K562 (cell line): Measurements from ENCODE around the gene PAQR6. TPM values are rescaled to one million over a fixed set of nuclear protein-coding genes. Genes with fewer than 3 reads are reported as not detected.

ENCODE experiments used
- ATAC-seq: fragments of 200-7000 bp; cut with Tn5 transposase; 3 replicates; pipeline ENCODE4 v1.9.1; 2020; ENCODE audit warnings: moderate library complexity
- BruUV-seq: library from RNA; stranded (reverse); fragments of 400-500 nt; replicated peaks from 2 replicates; lab custom pipeline; 2021; lab: Mats Ljungman, UMichigan
- CTCF ChIA-PET: fragments of 300-600 bp; formaldehyde crosslinking; extraction: SDS; loops from one replicate; lab custom pipeline; 2021; ENCODE audit warnings: low intra/inter-chr PET ratio; lab: Yijun Ruan, JAX
- POLR2A ChIA-PET: fragments of 300-600, 350-650 bp; sonication (Branson Sonifier 250); formaldehyde crosslinking; extraction: SDS; loops from one replicate; lab custom pipeline; 2021; ENCODE audit warnings: antibody characterized with exemption, inconsistent platforms; lab: Yijun Ruan, JAX
- DNase-seq, 4 experiments: peaks; one replicate each; pipeline versions ENCODE4 v3.0.0 to v3.0.0-alpha.2; 2011 to 2018; ENCODE audit warnings: low spot score in 3 of 4, mixed read lengths in 3 of 4; ENCODE audit errors: extremely low read depth in 1 of 4
- FAIRE-seq: peaks from 2 replicates; lab custom pipeline; 2011; peaks lifted over from hg19 to GRCh38; lab: Jason Lieb, UNC
- H2AFZ ChIP-seq: 2 replicates; pipeline ENCODE4 v1.6.0; 2011; ENCODE audit warnings: low read depth, low read length, control low read depth, inconsistent platforms
- H3K27ac ChIP-seq: fragments of 200-600 bp; 3 replicates; pipeline ENCODE4 v1.8.0; 2011; ENCODE audit warnings: low read depth, mild to moderate bottlenecking, control low read depth, inconsistent platforms, low read length, moderate library complexity, mixed read lengths; ENCODE audit errors: extremely low read depth
- H3K27me3 ChIP-seq, 2 experiments: fragments of 300-600 bp in 1 of 2; 2 replicates in 1 of 2; 3 replicates in 1 of 2; pipeline versions ENCODE4 v1.6.0 to v1.8.0; 2011; ENCODE audit warnings: inconsistent platforms in 2 of 2, low read length in 2 of 2, mild to moderate bottlenecking in 1 of 2, mixed read lengths in 1 of 2, moderate library complexity in 1 of 2; ENCODE audit not compliant: control insufficient read depth in 2 of 2, insufficient read depth in 2 of 2
- H3K36me3 ChIP-seq: fragments of 300-600 bp; 3 replicates; pipeline ENCODE4 v1.8.0; 2011; ENCODE audit warnings: mild to moderate bottlenecking, low read length, inconsistent platforms; ENCODE audit not compliant: control insufficient read depth, insufficient read depth
- H3K4me1 ChIP-seq, 2 experiments: fragments of 200-600 bp in 1 of 2; replicated peaks in 1 of 2; 2 replicates in 1 of 2; 3 replicates in 1 of 2; pipeline versions ENCODE4 v1.5.1 to v1.8.0; 2011; ENCODE audit warnings: inconsistent platforms in 2 of 2, low read length in 2 of 2, mild to moderate bottlenecking in 1 of 2, mixed read lengths in 1 of 2, moderate library complexity in 1 of 2; ENCODE audit not compliant: control insufficient read depth in 2 of 2, insufficient read depth in 2 of 2
- H3K4me2 ChIP-seq: 2 replicates; pipeline ENCODE4 v1.6.1; 2011; ENCODE audit warnings: low read length, control low read depth, inconsistent platforms, mixed read lengths; ENCODE audit not compliant: insufficient read depth
- H3K4me3 ChIP-seq: fragments of 200-600 bp; sonication (generic), shearing (Covaris generic); 2 replicates; pipeline ENCODE4 v1.5.1; 2016; ENCODE audit warnings: control low read depth, inconsistent platforms
- H3K79me2 ChIP-seq: fragments of 200-600 bp; 3 replicates; pipeline ENCODE4 v1.8.0; 2011; ENCODE audit warnings: low read length, inconsistent platforms; ENCODE audit not compliant: control insufficient read depth, insufficient read depth
- H3K9ac ChIP-seq, 2 experiments: 2 replicates each; pipeline versions ENCODE4 v1.6.0 to v1.6.1; 2011; ENCODE audit warnings: low read depth in 2 of 2, low read length in 2 of 2, control low read depth in 1 of 2, inconsistent platforms in 1 of 2, mild to moderate bottlenecking in 1 of 2, mixed read lengths in 1 of 2; ENCODE audit not compliant: insufficient read depth in 1 of 2
- H3K9me1 ChIP-seq: one replicate; pipeline ENCODE4 v1.6.0; 2011; ENCODE audit warnings: inconsistent platforms, mild to moderate bottlenecking, low read length, moderate library complexity; ENCODE audit not compliant: control insufficient read depth, insufficient read depth
- H3K9me3 ChIP-seq: replicated peaks from 2 replicates; pipeline ENCODE4 v1.5.1; 2011; ENCODE audit warnings: low read depth, low read length, inconsistent platforms; ENCODE audit not compliant: control insufficient read depth, insufficient read depth
- H4K20me1 ChIP-seq: replicated peaks from 2 replicates; pipeline ENCODE4 v1.6.1; 2011; ENCODE audit warnings: low read length, inconsistent platforms, mixed read lengths; ENCODE audit not compliant: control insufficient read depth, insufficient read depth
- BRCA1 ChIP-seq, 2 experiments: fragments of 450-650 bp in 1 of 2; sonication (generic) in 1 of 2; formaldehyde crosslinking in 1 of 2; IDR thresholded peaks; 2 replicates each; pipeline versions ENCODE4 v1.5.0 to v1.6.1; 2017 to 2020; ENCODE audit warnings: mild to moderate bottlenecking in 1 of 2, missing genetic modification reagents in 1 of 2
- FOXJ3 ChIP-seq: sonication (generic); formaldehyde crosslinking; IDR thresholded peaks from 2 replicates; pipeline ENCODE4 v1.4.0; 2020; ENCODE audit warnings: mild to moderate bottlenecking, missing genetic modification reagents
- GATA2 ChIP-seq: sonication (generic); formaldehyde crosslinking; IDR thresholded peaks from 2 replicates; pipeline ENCODE4 v1.4.0; 2020; ENCODE audit warnings: mild to moderate bottlenecking, missing genetic modification reagents
- HDAC1 ChIP-seq, 2 experiments: fragments of 450-650 bp; IDR thresholded peaks; 2 replicates each; pipeline ENCODE4 v1.6.1; 2016 to 2017; ENCODE audit warnings: inconsistent platforms in 1 of 2, mild to moderate bottlenecking in 1 of 2, moderate library complexity in 1 of 2
- KLF10 ChIP-seq: fragments of 250-450 bp; sonication (Bioruptor Pico); IDR thresholded peaks from 2 replicates; pipeline ENCODE4 v1.6.1; 2021; ENCODE audit warnings: matching md5 sums
- MAX ChIP-seq: sonication (generic); formaldehyde crosslinking; IDR thresholded peaks from 2 replicates; pipeline ENCODE4 v1.9.0; 2022; ENCODE audit warnings: mild to moderate bottlenecking, missing genetic modification reagents
- NFE2L1 ChIP-seq: fragments of 450-650 bp; IDR thresholded peaks from 2 replicates; pipeline ENCODE4 v1.6.1; 2016; ENCODE audit warnings: missing genetic modification characterization, low read depth, mild to moderate bottlenecking, missing compliant biosample characterization, moderate library complexity, borderline replicate concordance
- NR1H2 ChIP-seq: sonication (generic); formaldehyde crosslinking; IDR thresholded peaks from 2 replicates; pipeline ENCODE4 v1.4.0; 2020; ENCODE audit warnings: mild to moderate bottlenecking, missing genetic modification reagents
- PHF20 ChIP-seq: fragments of 450-650 bp; IDR thresholded peaks from 2 replicates; pipeline ENCODE4 v1.6.1; 2018; ENCODE audit not compliant: partially characterized antibody
- STAG1 ChIP-seq: sonication (generic); formaldehyde crosslinking; IDR thresholded peaks from 2 replicates; pipeline ENCODE4 v1.5.0; 2020; ENCODE audit warnings: missing genetic modification reagents, borderline replicate concordance
- TBP ChIP-seq: optimal IDR thresholded peaks from 2 replicates; pipeline ENCODE3; 2011; ENCODE audit warnings: low read depth, low read length, improper control_type of control experiment
- TEAD1 ChIP-seq, 2 experiments: fragments of 450-650 bp in 1 of 2; sonication (generic) in 1 of 2; formaldehyde crosslinking; IDR thresholded peaks; 2 replicates each; pipeline versions ENCODE4 v1.4.0 to v1.8.0; 2020 to 2022; ENCODE audit warnings: mild to moderate bottlenecking in 2 of 2, missing genetic modification reagents in 1 of 2
- USF1 ChIP-seq: sonication (generic); formaldehyde crosslinking; IDR thresholded peaks from 2 replicates; pipeline ENCODE4 v1.9.0; 2022; ENCODE audit warnings: mild to moderate bottlenecking, missing genetic modification reagents
- XRCC5 ChIP-seq: fragments of 200-400 bp; formaldehyde crosslinking; IDR thresholded peaks from 2 replicates; pipeline ENCODE4 v1.6.1; 2017; ENCODE audit warnings: low read depth, mild to moderate bottlenecking, low read length
- ZBTB11 ChIP-seq, 3 experiments: fragments of 200-800 bp in 1 of 3; fragments of 250-450 bp in 1 of 3; fragments of 450-650 bp in 1 of 3; sonication (Bioruptor Pico) in 1 of 3; sonication (Bioruptor generic) in 1 of 3; formaldehyde crosslinking in 1 of 3; IDR thresholded peaks; 2 replicates each; pipeline versions ENCODE4 v1.6.1 to v1.8.0; 2016 to 2022; ENCODE audit warnings: mild to moderate bottlenecking in 2 of 3, missing genetic modification characterization in 2 of 3, missing compliant biosample characterization in 1 of 3, moderate library complexity in 1 of 3
- ZFP36 ChIP-seq: fragments of 150-350 bp; IDR thresholded peaks from 2 replicates; pipeline ENCODE4 v1.6.1; 2018; ENCODE audit warnings: low read length, low read depth; ENCODE audit not compliant: partially characterized antibody
- ZNF146 ChIP-seq: IDR thresholded peaks from one replicate; pipeline ENCODE4 v1.6.1; 2018; ENCODE audit warnings: missing compliant biosample characterization; ENCODE audit not compliant: unreplicated experiment
- ZNF785 ChIP-seq: fragments of 250-450 bp; sonication (Bioruptor Pico); IDR thresholded peaks from 2 replicates; pipeline ENCODE4 v1.4.0; 2020; ENCODE audit warnings: mild to moderate bottlenecking
- WGBS: fragments of 100-300 bp; shearing (Covaris generic); methylation state at CpG from one replicate; pipeline ENCODE4 v1.1.6; 2016; ENCODE audit warnings: low coverage, mixed read lengths; ENCODE audit not compliant: insufficient coverage; ENCODE audit errors: missing lambda C conversion rate; 5-methylcytosine and 5-hydroxymethylcytosine counted together
- in situ Hi-C: fragments of 300-500 bp; cut with MboI; formaldehyde crosslinking; loops from 4 replicates; pipeline ENCODE4 v1.15.0; 2018; ENCODE audit warnings: inconsistent platforms, mixed read lengths
- intact Hi-C: fragments of 100-400 bp; cut with micrococcal nuclease; formaldehyde crosslinking; loops from 2 replicates; pipeline ENCODE4 v1.14.2; 2022
- polyA plus RNA-seq, 8 experiments: library from polyadenylated mRNA; depleted of rRNA in 4 of 8; stranded (reverse) in 5 of 8; unstranded in 3 of 8; fragments of >200 nt; fragmentation: Nextera tagmentation in 2 of 8; fragmentation: Illumina TruSeq in 1 of 8; extraction: Ambion mirVana in 2 of 8; extraction: Trizol in 1 of 8; gene quantifications; 2 replicates each; pipeline versions ENCODE4 v1.2.1 to v1.2.3, GENCODE V29; 2011 to 2014; ENCODE audit warnings: inconsistent platforms in 1 of 8, missing spikeins in 1 of 8
- total RNA-seq, 7 experiments: library from RNA; depleted of rRNA in 6 of 7; stranded (reverse); fragments of >200 nt in 6 of 7; fragmentation: Illumina TruSeq in 2 of 7; extraction: Trizol in 2 of 7; gene quantifications; 2 replicates each; pipeline versions ENCODE4 v1.2.1 to v1.2.3, GENCODE V29; 2011 to 2021; ENCODE audit warnings: low replicate concordance in 1 of 7

Gene PAQR6
- total and polyA plus RNA-seq, 9 of the 15 experiments (the other 6 are each of a cell fraction or from before 2014, with no cell fraction given): 0.07 to 1.8 (median 0.62) TPM

GRCh38 chr1:156194300-156194652 is 53.6 kb downstream of the PAQR6 start:
- Histone ChIP-seq H3K9me3 (peaks cover under 1% of the 10 kb centered on the region; the same call in 1 of the 2 replicates), H4K20me1 (no peaks in the 10 kb centered on the region), H2AFZ (peak overlapping the region; percentile 60; the same call in 1 of the 2 replicates), H3K36me3 (peaks cover 23% of the 10 kb centered on the region), H3K27ac (peak overlapping the region; percentile 49), H3K9me1 (no peaks in the 10 kb centered on the region), H3K4me2 (peak overlapping the region; percentile 95), H3K4me1 (peaks cover 6 to 12% of the 10 kb centered on the region in 2 experiments), H3K4me3 (peak overlapping the region; percentile 71), H3K27me3 (no peaks in the 10 kb centered on the region), H3K79me2 (peaks cover 48% of the 10 kb centered on the region), H3K9ac (peak overlapping the region; percentile 67 to 94)
- ChIA-PET POLR2A (interaction anchor here (0.8 to 2.7 kb wide), 8 partner anchors 16 to 104 kb away, joined by 3 to 23 read pairs (median 4); partner anchors contain the start of gene PMF1), CTCF (no interaction called here)
- intact Hi-C loops: loop anchor here (5.0 kb wide), 1 partner anchor 47 kb away; no protein-coding TSS in a partner anchor
- DNase-seq: peak in 2 of 4 experiments; percentile 42
- no peak for FAIRE-seq
- ATAC-seq: no peak
- TSS peak; percentile 76 for BruUV-seq
- in situ Hi-C loops: no loop called here
- 3% methylated on average over 14 of the region's 14 CpGs for WGBS
- TF ChIP-seq ZNF146 (CRISPR knock-in tag) (no peak), ZNF785 (CRISPR knock-in tag) (no peak), USF1 (CRISPR knock-in tag) (peak; percentile 61), MAX (CRISPR knock-in tag) (0 out of 2 replicates have a peak, but pooled peaks have one; percentile 6), KLF10 (CRISPR knock-in tag) (no peak), NR1H2 (CRISPR knock-in tag) (0 out of 2 replicates have a peak, but pooled peaks have one; percentile 71), GATA2 (peak; percentile 53; the same call in 1 of the 2 replicates), XRCC5 (no peak), FOXJ3 (CRISPR knock-in tag) (no peak), HDAC1 (IDR thresholded peaks at IDR 0.05) (peak in 1 of 2 experiments; percentile 24; a peak in 1 of 4 replicates), ZBTB11 (CRISPR knock-in tag; IDR thresholded peaks at IDR 0.05) (no peak), TEAD1 (CRISPR knock-in tag; IDR thresholded peaks at IDR 0.05) (0 out of 4 replicates have a peak, but pooled peaks of 1 of the 2 experiments have one; percentile 12), NFE2L1 (no peak), PHF20 (peak; percentile 26), TBP (no peak), STAG1 (CRISPR knock-in tag) (peak; percentile 24; the same call in 1 of the 2 replicates), BRCA1 (IDR thresholded peaks at IDR 0.05) (no peak), BRCA1 (CRISPR knock-in tag; IDR thresholded peaks at IDR 0.05) (peak; percentile 54; the same call in 1 of the 2 replicates), ZFP36 (no peak)
